A549 (cell line): Measurements from ENCODE around the gene MYRFL.

Experiments
- BHLHE40 ChIP-seq: IDR thresholded peaks from 2 replicates; pipeline ENCODE4 v1.6.1; 2012; ENCODE audit warnings: low read depth, low read length, inconsistent platforms
- EP300 ChIP-seq, 2 experiments: fragments of >200 bp; sonication (Bioruptor Twin); formaldehyde crosslinking; IDR thresholded peaks; 2 replicates in 1 of 2; 3 replicates in 1 of 2; pipeline ENCODE4 v1.6.1; 2016 to 2017
- MAFK ChIP-seq: fragments of 450-650 bp; IDR thresholded peaks from 2 replicates; pipeline ENCODE4 v1.6.1; 2014; ENCODE audit not compliant: partially characterized antibody
- NR3C1 ChIP-seq: fragments of >200 bp; sonication (Bioruptor Twin); formaldehyde crosslinking; IDR thresholded peaks from 3 replicates; pipeline ENCODE4 v1.6.1; 2017
- POLR2A ChIP-seq: IDR thresholded peaks from 2 replicates; pipeline ENCODE4 v1.6.1; 2012; ENCODE audit warnings: mild to moderate bottlenecking, low read length
- RCOR1 ChIP-seq: fragments of 150-350 bp; IDR thresholded peaks from 2 replicates; pipeline ENCODE4 v1.6.1; 2014; ENCODE audit warnings: antibody characterized with exemption, low read length, low read depth
- SMC3 ChIP-seq: fragments of >200 bp; sonication (Bioruptor Twin); formaldehyde crosslinking; IDR thresholded peaks from 3 replicates; pipeline ENCODE4 v1.6.1; 2018; ENCODE audit warnings: inconsistent platforms
- SREBF2 ChIP-seq: fragments of 450-650 bp; IDR thresholded peaks from 2 replicates; pipeline ENCODE4 v1.6.1; 2014; ENCODE audit warnings: mild to moderate bottlenecking, moderate library complexity
- TP53 ChIP-seq: fragments of 250-450 bp; sonication (Bioruptor Pico); IDR thresholded peaks from 2 replicates; pipeline ENCODE4 v1.5.0; 2021; ENCODE audit warnings: mild to moderate bottlenecking, moderate library complexity
- TF ChIP-seq, protein P1 (sequence below): fragments of >200 bp; sonication (Bioruptor Twin); formaldehyde crosslinking; IDR thresholded peaks from 3 replicates; pipeline ENCODE4 v1.5.1; 2016
- TF ChIP-seq, protein P2 (sequence below): fragments of 200-600 bp; sonication (generic); IDR thresholded peaks from 2 replicates; pipeline ENCODE4 v1.6.1; 2016; ENCODE audit warnings: antibody characterized with exemption, mild to moderate bottlenecking, moderate library complexity

GRCh38 chr12:69888901-69889300 lies 63.9 kb downstream of the MYRFL start:
- TF ChIP-seq, protein P1, sequence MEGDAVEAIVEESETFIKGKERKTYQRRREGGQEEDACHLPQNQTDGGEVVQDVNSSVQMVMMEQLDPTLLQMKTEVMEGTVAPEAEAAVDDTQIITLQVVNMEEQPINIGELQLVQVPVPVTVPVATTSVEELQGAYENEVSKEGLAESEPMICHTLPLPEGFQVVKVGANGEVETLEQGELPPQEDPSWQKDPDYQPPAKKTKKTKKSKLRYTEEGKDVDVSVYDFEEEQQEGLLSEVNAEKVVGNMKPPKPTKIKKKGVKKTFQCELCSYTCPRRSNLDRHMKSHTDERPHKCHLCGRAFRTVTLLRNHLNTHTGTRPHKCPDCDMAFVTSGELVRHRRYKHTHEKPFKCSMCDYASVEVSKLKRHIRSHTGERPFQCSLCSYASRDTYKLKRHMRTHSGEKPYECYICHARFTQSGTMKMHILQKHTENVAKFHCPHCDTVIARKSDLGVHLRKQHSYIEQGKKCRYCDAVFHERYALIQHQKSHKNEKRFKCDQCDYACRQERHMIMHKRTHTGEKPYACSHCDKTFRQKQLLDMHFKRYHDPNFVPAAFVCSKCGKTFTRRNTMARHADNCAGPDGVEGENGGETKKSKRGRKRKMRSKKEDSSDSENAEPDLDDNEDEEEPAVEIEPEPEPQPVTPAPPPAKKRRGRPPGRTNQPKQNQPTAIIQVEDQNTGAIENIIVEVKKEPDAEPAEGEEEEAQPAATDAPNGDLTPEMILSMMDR, result no peak
- TF ChIP-seq, protein P2, sequence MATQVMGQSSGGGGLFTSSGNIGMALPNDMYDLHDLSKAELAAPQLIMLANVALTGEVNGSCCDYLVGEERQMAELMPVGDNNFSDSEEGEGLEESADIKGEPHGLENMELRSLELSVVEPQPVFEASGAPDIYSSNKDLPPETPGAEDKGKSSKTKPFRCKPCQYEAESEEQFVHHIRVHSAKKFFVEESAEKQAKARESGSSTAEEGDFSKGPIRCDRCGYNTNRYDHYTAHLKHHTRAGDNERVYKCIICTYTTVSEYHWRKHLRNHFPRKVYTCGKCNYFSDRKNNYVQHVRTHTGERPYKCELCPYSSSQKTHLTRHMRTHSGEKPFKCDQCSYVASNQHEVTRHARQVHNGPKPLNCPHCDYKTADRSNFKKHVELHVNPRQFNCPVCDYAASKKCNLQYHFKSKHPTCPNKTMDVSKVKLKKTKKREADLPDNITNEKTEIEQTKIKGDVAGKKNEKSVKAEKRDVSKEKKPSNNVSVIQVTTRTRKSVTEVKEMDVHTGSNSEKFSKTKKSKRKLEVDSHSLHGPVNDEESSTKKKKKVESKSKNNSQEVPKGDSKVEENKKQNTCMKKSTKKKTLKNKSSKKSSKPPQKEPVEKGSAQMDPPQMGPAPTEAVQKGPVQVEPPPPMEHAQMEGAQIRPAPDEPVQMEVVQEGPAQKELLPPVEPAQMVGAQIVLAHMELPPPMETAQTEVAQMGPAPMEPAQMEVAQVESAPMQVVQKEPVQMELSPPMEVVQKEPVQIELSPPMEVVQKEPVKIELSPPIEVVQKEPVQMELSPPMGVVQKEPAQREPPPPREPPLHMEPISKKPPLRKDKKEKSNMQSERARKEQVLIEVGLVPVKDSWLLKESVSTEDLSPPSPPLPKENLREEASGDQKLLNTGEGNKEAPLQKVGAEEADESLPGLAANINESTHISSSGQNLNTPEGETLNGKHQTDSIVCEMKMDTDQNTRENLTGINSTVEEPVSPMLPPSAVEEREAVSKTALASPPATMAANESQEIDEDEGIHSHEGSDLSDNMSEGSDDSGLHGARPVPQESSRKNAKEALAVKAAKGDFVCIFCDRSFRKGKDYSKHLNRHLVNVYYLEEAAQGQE, result no peak
- TF ChIP-seq BHLHE40, result no peak
- no peak for TF ChIP-seq POLR2A
- no peak for TF ChIP-seq TP53
- no peak for TF ChIP-seq RCOR1
- TF ChIP-seq NR3C1, result no peak
- TF ChIP-seq SMC3, result no peak
- no peak for TF ChIP-seq SREBF2
- TF ChIP-seq EP300 (IDR thresholded peaks at IDR 0.05), result no peak
- TF ChIP-seq MAFK, result no peak
